HTERT RPE-1 (cell line): ENCODE data around the gene ARHGAP11A.

Experiments used
- in situ Hi-C: fragments of 300-500 bp; cut with MboI; formaldehyde crosslinking; loops from 4 replicates; pipeline ENCODE4 v1.14.3; 2020; ENCODE audit warnings: low sequenced_read_pairs

ARHGAP11A gene

GRCh38 chr15:32683906-32684584, 68.7 kb downstream of the ARHGAP11A start:
- in situ Hi-C loops, result no loop called here

DNA sequence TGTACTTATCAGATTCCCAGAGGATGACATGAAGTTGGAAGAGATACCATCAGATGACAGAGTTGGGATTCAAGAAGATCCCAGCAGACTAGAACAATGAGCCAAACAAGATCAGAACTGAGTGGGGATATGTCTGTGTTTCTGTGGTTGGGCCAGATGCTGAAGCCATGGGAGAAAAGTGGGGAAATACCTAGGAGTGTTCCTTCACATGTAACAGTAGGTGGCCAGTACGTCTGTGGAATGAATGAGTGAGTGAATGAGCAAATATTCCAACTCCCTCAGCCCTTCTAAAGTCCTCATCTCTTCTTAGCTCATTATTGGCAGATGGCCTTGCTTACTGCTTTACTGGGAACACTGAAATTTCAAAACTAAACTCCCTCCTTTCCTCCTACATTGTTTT, 70.3 kb downstream of the ARHGAP11A start:
- in situ Hi-C loops, result no loop called here

- in situ Hi-C loops, result no loop called here
Measured at GRCh38 chr15:32687556-32687955, 72.3 kb downstream of the ARHGAP11A start.

DNA sequence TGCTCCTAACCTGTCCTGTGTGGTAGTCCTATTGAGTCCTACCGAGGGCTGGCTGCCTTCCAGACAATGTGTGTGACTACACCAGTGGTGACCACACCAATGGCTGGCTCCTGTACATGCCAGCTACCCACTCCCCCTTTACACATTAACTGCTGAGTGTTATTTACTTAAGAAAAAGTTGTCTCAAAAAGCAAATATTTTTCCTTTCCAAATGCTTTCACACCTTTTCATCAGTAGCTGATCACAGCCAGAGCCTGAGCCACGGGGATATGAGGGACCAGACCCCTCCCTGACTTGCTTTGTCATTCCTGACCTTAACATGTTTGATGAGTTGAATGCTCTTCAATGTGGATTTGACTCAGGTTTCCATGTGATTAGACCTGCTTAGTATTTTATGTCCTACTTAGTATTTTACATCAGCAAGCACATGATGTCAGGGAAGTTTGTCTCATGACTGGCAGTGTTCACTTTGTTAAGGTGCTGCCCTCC, 72.9 kb downstream of the ARHGAP11A start:
- in situ Hi-C loops, result no loop called here
